NCI-H2029 treated with DMSO at 0.1 percent for 48 hours (cell line): ENCODE data around the gene SH2B2.
A peak's percentile ranks its signal among the peaks of the same experiment; 100 is the strongest.
"Not testable (repeated sequence)": the region's sequence is repeated elsewhere in the genome, so short reads cannot be mapped to it uniquely, and the experiment has no call there.

ENCODE experiments used
- DNase-seq: peaks from one replicate; lab custom pipeline; 2025; lab: John Stamatoyannopoulos, UW

SH2B2 gene

DNA sequence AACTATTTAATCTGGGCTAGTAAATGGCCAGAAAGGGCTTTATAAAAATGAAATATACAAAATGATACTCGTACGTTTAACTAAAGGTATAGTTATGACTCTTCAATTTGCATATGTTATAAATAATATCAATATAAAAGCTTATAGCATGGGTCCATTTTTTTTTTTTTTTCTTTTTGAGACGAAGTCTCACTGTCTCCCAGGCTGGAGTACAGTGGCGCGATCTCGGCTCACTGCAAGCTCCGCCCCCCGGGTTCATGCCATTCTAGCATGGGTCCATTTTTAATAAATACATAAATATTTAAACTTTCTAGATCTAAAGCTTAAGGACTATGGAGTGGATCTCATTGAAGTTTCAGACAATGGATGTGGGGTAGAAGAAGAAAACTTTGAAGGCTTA is 50.3 kb downstream of the SH2B2 start:
- not testable (repeated sequence) for DNase-seq

DNA sequence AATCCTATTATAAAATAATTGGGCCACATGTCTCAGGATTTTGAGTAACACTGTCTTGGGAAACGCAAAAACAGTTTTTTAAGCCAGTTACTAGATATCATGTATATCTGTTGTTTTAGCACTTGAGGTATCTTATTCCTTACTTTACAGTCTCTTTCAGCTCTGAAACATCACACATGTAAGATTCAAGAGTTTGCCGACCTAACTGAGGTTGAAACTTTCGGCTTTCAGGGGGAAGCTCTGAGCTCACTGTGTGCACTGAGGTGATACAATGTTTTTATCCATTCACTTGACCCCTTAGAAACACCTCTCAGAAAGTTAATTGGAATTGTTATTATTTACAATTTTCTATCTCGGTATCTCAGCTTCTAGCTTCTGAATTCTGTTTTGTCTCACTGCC is 50.8 kb downstream of the SH2B2 start:
- DNase-seq, result not testable (repeated sequence)

DNA sequence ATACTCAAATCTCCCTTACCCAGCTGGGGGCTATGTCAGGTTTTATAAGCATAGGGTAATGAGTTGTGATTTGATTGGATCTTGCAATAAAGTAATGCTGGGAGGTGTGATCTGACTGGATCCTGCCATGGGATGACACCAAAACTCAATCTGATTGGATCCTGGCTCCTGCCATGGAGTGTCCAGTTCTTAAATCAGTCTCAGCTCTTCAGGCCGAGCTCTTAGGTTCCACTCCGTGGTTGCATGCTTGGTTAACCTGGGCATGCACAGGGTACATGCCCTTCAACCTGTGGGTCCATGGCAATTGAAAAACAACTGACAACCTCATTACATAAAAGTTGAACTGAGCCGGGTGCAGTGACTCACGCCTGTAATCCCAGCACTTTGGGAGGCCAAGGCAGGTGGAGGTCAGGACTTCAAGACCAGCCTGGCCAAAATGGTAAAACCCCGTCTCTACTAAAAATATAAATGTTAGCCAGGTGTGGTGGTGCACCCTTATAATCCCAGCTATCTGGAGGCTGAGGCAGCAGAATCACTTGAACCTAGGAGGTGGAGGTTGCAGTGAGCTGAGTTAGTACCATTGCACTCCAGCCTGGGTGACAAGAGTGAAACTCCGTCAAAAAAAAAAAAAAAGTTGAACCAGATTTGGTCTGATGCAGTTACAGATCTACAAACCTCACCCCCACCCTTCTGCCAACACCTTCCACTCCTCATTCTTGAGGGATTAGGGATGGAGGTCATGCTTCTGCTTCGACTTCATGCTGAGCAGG is 54.1 kb downstream of the SH2B2 start:
- not testable (repeated sequence) for DNase-seq

GRCh38 chr7:102346983-102347382 is 60.3 kb downstream of the SH2B2 start:
- DNase-seq, result not testable (repeated sequence)

DNA sequence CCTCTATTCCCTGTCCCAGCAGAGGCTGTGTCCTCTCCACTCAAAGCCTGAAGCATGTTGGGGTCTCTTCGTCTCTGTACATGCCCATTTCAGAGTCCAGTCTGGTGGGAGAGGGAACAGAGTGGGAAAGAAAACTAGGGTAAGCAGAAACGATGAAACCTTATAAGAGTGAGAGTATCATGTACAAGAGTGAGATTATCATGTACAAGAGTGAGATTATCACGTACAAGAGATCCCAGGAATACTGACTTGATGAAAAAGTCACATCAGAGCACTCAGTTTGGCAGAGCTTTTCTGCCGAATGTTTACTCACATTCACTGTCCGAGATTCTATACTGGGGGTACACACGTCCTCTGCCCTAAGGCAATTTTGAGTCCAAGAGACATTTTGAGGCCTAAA is 69.7 kb downstream of the SH2B2 start, which contains the start of gene SPDYE6:
Gene SPDYE6, minus strand, starts transcription at position 101 of the 400 bp plus-strand sequence. CDS start 421 bp downstream, outside the sequence.
- DNase-seq, result not testable (repeated sequence)

GRCh38 chr7:102363549-102364393 is 77.1 kb downstream of the SH2B2 start:
- DNase-seq, result peak; percentile 89

DNA sequence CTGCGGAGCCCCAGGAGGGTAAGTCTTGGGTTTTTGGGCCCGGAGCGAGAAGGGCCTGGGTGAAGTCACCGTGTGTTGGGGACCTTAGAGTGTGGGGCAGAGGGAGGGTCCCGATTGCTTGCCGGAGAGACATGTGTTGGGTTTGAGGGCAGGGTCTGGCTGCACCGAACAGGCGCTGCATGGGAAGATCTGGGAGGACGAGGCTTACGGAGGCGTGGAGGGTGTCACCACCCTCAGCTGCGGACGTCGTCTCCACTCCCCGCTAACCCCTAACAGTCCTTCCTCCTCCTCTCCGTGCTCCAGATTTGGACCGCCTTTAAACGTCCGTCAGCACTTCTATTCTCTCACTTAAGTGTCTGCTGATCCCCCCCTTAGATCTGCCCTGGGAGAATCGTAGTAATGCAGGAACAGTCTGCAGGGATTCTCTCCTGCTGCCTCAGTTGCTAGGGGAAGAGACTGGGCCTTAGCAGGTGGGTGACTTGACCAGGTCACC is 77.8 kb downstream of the SH2B2 start:
- not testable (repeated sequence) for DNase-seq

- DNase-seq, result not testable (repeated sequence)
These were observed 78.7 kb downstream of the SH2B2 start for GRCh38 chr7:102365390-102365789.

DNA sequence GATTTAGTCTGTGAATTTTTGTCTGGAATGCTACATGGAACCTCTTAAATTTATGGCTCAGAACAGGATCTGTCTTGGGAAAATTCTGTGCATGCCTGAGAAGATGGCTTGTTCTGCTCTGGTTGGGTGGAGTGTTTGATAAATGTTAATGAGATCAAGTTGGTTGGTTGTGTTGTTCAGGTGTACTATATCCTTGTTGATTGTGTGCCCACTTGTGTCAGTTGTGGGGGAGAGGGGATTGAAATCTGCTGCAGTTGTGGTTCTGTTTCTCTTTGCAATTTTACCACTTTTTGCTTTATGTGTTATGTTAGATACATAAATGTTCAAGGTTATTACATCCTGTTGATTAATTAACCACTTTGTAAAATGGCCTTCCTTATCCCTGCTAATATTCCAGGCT is 83.4 kb downstream of the SH2B2 start:
- not testable (repeated sequence) for DNase-seq
